Subcutaneous abdominal adipose tissue (tissue), 5 donors: Measurements from ENCODE around the gene NNMT.

Source experiments
- H3K27ac ChIP-seq: one replicate; pipeline ENCODE4 v1.7.0; 2013; ENCODE audit warnings: low read depth, mild to moderate bottlenecking, inconsistent platforms, low read length, moderate library complexity
- H3K27me3 ChIP-seq, 5 donors: one replicate each; pipeline ENCODE4 v1.7.0; 2013; ENCODE audit warnings: low read length in 5 of 5, inconsistent platforms in 1 of 5; ENCODE audit not compliant: control insufficient read depth in 5 of 5, insufficient read depth in 4 of 5
- H3K36me3 ChIP-seq, 5 donors: one replicate each; pipeline ENCODE4 v1.7.0; 2013; ENCODE audit warnings: low read length in 5 of 5; ENCODE audit not compliant: control insufficient read depth in 5 of 5, insufficient read depth in 5 of 5
- H3K4me1 ChIP-seq, 5 donors: one replicate each; pipeline ENCODE4 v1.7.0; 2013; ENCODE audit warnings: low read length in 5 of 5, mild to moderate bottlenecking in 3 of 5, moderate library complexity in 1 of 5; ENCODE audit not compliant: control insufficient read depth in 5 of 5, insufficient read depth in 5 of 5
- H3K4me3 ChIP-seq, 5 donors: one replicate each; pipeline ENCODE4 v1.7.0; 2013; ENCODE audit warnings: low read length in 5 of 5, low read depth in 1 of 5
- H3K9ac ChIP-seq, 5 donors: one replicate each; pipeline ENCODE4 v1.7.0; 2013; ENCODE audit warnings: low read length in 5 of 5, mild to moderate bottlenecking in 4 of 5, moderate library complexity in 3 of 5
- H3K9me3 ChIP-seq, 5 donors: one replicate each; pipeline ENCODE4 v1.7.0; 2013; ENCODE audit warnings: low read length in 5 of 5; ENCODE audit not compliant: control insufficient read depth in 5 of 5
- donor health status: healthy.
- donor health status: healthy.
- donor health status: healthy.
- donor health status: healthy.
- donor health status: healthy.

NNMT gene

GRCh38 chr11:114316980-114317786, 21.0 kb downstream of the NNMT start:
- H3K9me3 ChIP-seq = no peaks in the 10 kb centered on the region
- peak overlapping the region; percentile 78 for H3K27ac ChIP-seq
- H3K4me3 ChIP-seq = no peak overlapping the region
- peaks cover 10 to 29% (median 16%) of the 10 kb centered on the region in 5 donors for H3K36me3 ChIP-seq
- peaks cover 0 to 53% (median 36%) of the 10 kb centered on the region in 5 donors for H3K4me1 ChIP-seq
- H3K27me3 ChIP-seq = no peaks in the 10 kb centered on the region
- peak overlapping the region in 1 of 5 donors; percentile 54 for H3K9ac ChIP-seq

- H3K9ac ChIP-seq = peak overlapping the region in 1 of 5 donors; percentile 54
- no peaks in the 10 kb centered on the region for H3K9me3 ChIP-seq
- H3K27me3 ChIP-seq = no peaks in the 10 kb centered on the region
- H3K27ac ChIP-seq = peak overlapping the region; percentile 78
- no peak overlapping the region for H3K4me3 ChIP-seq
- H3K36me3 ChIP-seq = peaks cover 10 to 23% (median 10%) of the 10 kb centered on the region in 5 donors
- H3K4me1 ChIP-seq = peaks cover 0 to 53% (median 36%) of the 10 kb centered on the region in 5 donors
Observed at GRCh38 chr11:114317787-114318137, 21.6 kb downstream of the NNMT start.

GRCh38 chr11:114318361-114318760, 22.2 kb downstream of the NNMT start:
- Histone ChIP-seq H3K4me1 (peaks cover 0 to 53% (median 36%) of the 10 kb centered on the region in 5 donors), H3K9me3 (no peaks in the 10 kb centered on the region), H3K4me3 (peak overlapping the region in 2 of 5 donors; percentile 51 to 60), H3K27ac (peak overlapping the region; percentile 78), H3K27me3 (no peaks in the 10 kb centered on the region), H3K36me3 (peaks cover 8 to 21% (median 10%) of the 10 kb centered on the region in 5 donors), H3K9ac (no peak overlapping the region)

GRCh38 chr11:114319716-114320328, 23.6 kb downstream of the NNMT start:
- Histone ChIP-seq H3K9ac (peak overlapping the region in 1 of 5 donors; percentile 64), H3K4me3 (peak overlapping the region in 4 of 5 donors; percentile 12 to 60 (median 38)), H3K36me3 (peaks cover 0 to 6% (median under 1%) of the 10 kb centered on the region in 5 donors), H3K27me3 (no peaks in the 10 kb centered on the region), H3K27ac (peak overlapping the region; percentile 78), H3K4me1 (peaks cover 0 to 52% (median 34%) of the 10 kb centered on the region in 5 donors), H3K9me3 (no peaks in the 10 kb centered on the region)

- Histone ChIP-seq H3K27me3 (no peaks in the 10 kb centered on the region), H3K36me3 (no peaks in the 10 kb centered on the region), H3K9me3 (no peaks in the 10 kb centered on the region), H3K27ac (no peak overlapping the region), H3K9ac (no peak overlapping the region), H3K4me1 (peaks cover 0 to 33% (median 20%) of the 10 kb centered on the region in 5 donors), H3K4me3 (no peak overlapping the region)
Observed at GRCh38 chr11:114321621-114322257, 25.5 kb downstream of the NNMT start.

- Histone ChIP-seq H3K27ac (no peak overlapping the region), H3K9ac (no peak overlapping the region), H3K9me3 (no peaks in the 10 kb centered on the region), H3K27me3 (no peaks in the 10 kb centered on the region), H3K4me1 (peaks cover 0 to 22% (median 8%) of the 10 kb centered on the region in 5 donors), H3K4me3 (no peak overlapping the region), H3K36me3 (no peaks in the 10 kb centered on the region)
Observed at GRCh38 chr11:114322934-114323333, 26.7 kb downstream of the NNMT start.

GRCh38 chr11:114326151-114326550, 30.0 kb downstream of the NNMT start:
- Histone ChIP-seq H3K27ac (no peak overlapping the region), H3K9ac (no peak overlapping the region), H3K4me1 (peaks cover 0 to 5% (median under 1%) of the 10 kb centered on the region in 5 donors), H3K4me3 (no peak overlapping the region), H3K36me3 (peaks cover 0 to 4% (median 0%) of the 10 kb centered on the region in 5 donors), H3K27me3 (no peaks in the 10 kb centered on the region), H3K9me3 (peaks cover 3 to 14% (median 9%) of the 10 kb centered on the region in 5 donors)

GRCh38 chr11:114326776-114327175, 30.6 kb downstream of the NNMT start:
- Histone ChIP-seq H3K9ac (no peak overlapping the region), H3K27me3 (no peaks in the 10 kb centered on the region), H3K36me3 (peaks cover 0 to 4% (median 0%) of the 10 kb centered on the region in 5 donors), H3K27ac (no peak overlapping the region), H3K4me3 (no peak overlapping the region), H3K4me1 (peaks cover 0 to 4% (median 0%) of the 10 kb centered on the region in 5 donors), H3K9me3 (peaks cover 3 to 14% (median 9%) of the 10 kb centered on the region in 5 donors)

GRCh38 chr11:114330373-114330772, 34.2 kb downstream of the NNMT start:
- H3K4me3 ChIP-seq = no peak overlapping the region
- H3K9ac ChIP-seq = no peak overlapping the region
- H3K27ac ChIP-seq = no peak overlapping the region

More at GRCh38 chr11:114330373-114330772, 34.2 kb downstream of the NNMT start:
- peaks cover 0 to 4% (median 0%) of the 10 kb centered on the region in 5 donors for H3K36me3 ChIP-seq
- H3K4me1 ChIP-seq = no peaks in the 10 kb centered on the region
- H3K27me3 ChIP-seq = no peaks in the 10 kb centered on the region
- peaks cover 3 to 14% (median 9%) of the 10 kb centered on the region in 5 donors for H3K9me3 ChIP-seq
